Heart left ventricle (tissue), 13 donors: ENCODE data around the gene BTBD18.
"Not testable (repeated sequence)": the region's sequence is repeated elsewhere in the genome, so short reads cannot be mapped to it uniquely, and the experiment has no call there.

ENCODE experiments used
- CTCF ChIP-seq, 12 donors: fragments of 200-600 bp; sonication (generic) in 4 of 12; IDR thresholded peaks; one replicate each; pipeline versions ENCODE4 v1.5.0 to v1.8.0; 2018 to 2022; ENCODE audit warnings: antibody characterized with exemption in 12 of 12, mild to moderate bottlenecking in 5 of 12
- POLR2A ChIP-seq, 2 donors: fragments of 450-650 bp; IDR thresholded peaks; one replicate each; pipeline ENCODE4 v1.6.1; 2017; ENCODE audit warnings: antibody characterized with exemption in 2 of 2, mild to moderate bottlenecking in 2 of 2, moderate library complexity in 2 of 2
- donor health status: ischemic (EF 13 %, LVEDD 7.1; RV severe dilation, severe dysfunction).
- donor health status: DM: no; HTN: yes; CAD: no.
- donor health status: DM: no; HTN: no; CAD: no.
- donor health status: ischemic (EF 25% LVEDD 6.9; RV normal size, moderate dysfunction).
- donor health status: ischemic (EF 25% LVEDD 5.7; RV mildly dilated, moderate dysfunction).
- donor health status: ischemic (EF 35%, LVEDD 5.7; RV mildly dilated, moderate dysfunction).
- donor health status: nonischemic (EF 11% LVEDD 7.7; RV severe dilation, severe dysfunction).
- donor health status: DM: yes; HTN: yes; CAD: no.
- donor health status: PGD.
- donor health status: ischemic (EF 29% LVEDD 5.4; RV normal size, mild dysfunction).
- donor health status: nonischemic (EF 23%, LVEDD 6.1; RV moderate dilation, normal function).

GRCh38 chr11:57716726-57717125 lies 34.9 kb downstream of the BTBD18 start:
- not testable (repeated sequence) for TF ChIP-seq POLR2A, CTCF (IDR thresholded peaks at IDR 0.05)
